K562 (cell line): Measurements from ENCODE around the gene ITPK1.

Experiments
- ELF4 ChIP-seq: fragments of 450-650 bp; formaldehyde crosslinking; IDR thresholded peaks from 2 replicates; pipeline ENCODE4 v1.4.0; 2022; ENCODE audit warnings: missing genetic modification characterization
- FOXK1 ChIP-seq: sonication (generic); formaldehyde crosslinking; IDR thresholded peaks from 2 replicates; pipeline ENCODE4 v1.8.0; 2022; ENCODE audit warnings: missing genetic modification reagents, mild to moderate bottlenecking, borderline replicate concordance
- GTF3C2 ChIP-seq: IDR thresholded peaks from 3 replicates; pipeline ENCODE4 v1.6.1; 2011; ENCODE audit warnings: borderline replicate concordance, mild to moderate bottlenecking, moderate library complexity; ENCODE audit not compliant: insufficient read length; ENCODE audit errors: extremely low read depth
- MAZ ChIP-seq, 2 experiments: fragments of 450-650 bp in 1 of 2; sonication (generic) in 1 of 2; formaldehyde crosslinking; IDR thresholded peaks in 1 of 2; conservative IDR thresholded peaks in 1 of 2; 2 replicates each; pipeline versions ENCODE4 v1.4.0 to v1.5.0; 2020; ENCODE audit warnings: mild to moderate bottlenecking in 1 of 2, missing genetic modification reagents in 1 of 2
- PPARD ChIP-seq: fragments of 250-450 bp; sonication (Bioruptor Pico); IDR thresholded peaks from 2 replicates; pipeline ENCODE4 v1.8.0; 2022; ENCODE audit warnings: inconsistent platforms, mild to moderate bottlenecking, moderate library complexity
- RFX5 ChIP-seq: IDR thresholded peaks from 2 replicates; pipeline ENCODE4 v1.6.1; 2011; ENCODE audit warnings: low read depth, mild to moderate bottlenecking, improper control_type of control experiment, low read length
- TSC22D4 ChIP-seq: fragments of 450-650 bp; IDR thresholded peaks from 2 replicates; pipeline ENCODE4 v1.6.1; 2016; ENCODE audit warnings: missing genetic modification characterization, missing biosample characterization, control low read depth
- ZNF217 ChIP-seq: sonication (generic); formaldehyde crosslinking; IDR thresholded peaks from 2 replicates; pipeline ENCODE4 v1.8.0; 2022; ENCODE audit warnings: mild to moderate bottlenecking, missing genetic modification reagents
- ZNF274 ChIP-seq: IDR thresholded peaks from 2 replicates; pipeline ENCODE4 v1.6.1; 2011; ENCODE audit warnings: low read depth, mild to moderate bottlenecking, low read length, moderate library complexity, borderline replicate concordance
- ZNF347 ChIP-seq: fragments of 450-650 bp; formaldehyde crosslinking; IDR thresholded peaks from 2 replicates; pipeline ENCODE4 v1.4.0; 2020; ENCODE audit warnings: low read depth, mild to moderate bottlenecking, moderate library complexity

- TF ChIP-seq ZNF274 (no peak), FOXK1 (CRISPR knock-in tag) (no peak), PPARD (CRISPR knock-in tag) (no peak), RFX5 (no peak), ZNF347 (CRISPR knock-in tag) (no peak), GTF3C2 (no peak), TSC22D4 (tag) (no peak), ELF4 (CRISPR knock-in tag) (no peak), ZNF217 (no peak), MAZ (CRISPR knock-in tag; conservative IDR thresholded peaks at IDR 0.05 in 1 of 2, IDR thresholded peaks at IDR 0.05 in 1 of 2) (no peak)
Observed at GRCh38 chr14:92971601-92972180, 144.0 kb downstream of the ITPK1 start.
